ENCODE data around the gene S100A14. TPM values are rescaled to one million over a fixed set of nuclear protein-coding genes. Genes with fewer than 3 reads are reported as not detected.

S100A14 gene
- polyA plus RNA-seq, 2 of the 4 experiments (the other 2 are of a cell fraction), result 0.21 TPM

GRCh38 chr1:153599847-153600246 lies 16.3 kb downstream of the S100A14 start:
- WGBS (ENCODE audit: missing lambda C conversion rate), result 89% methylated on average over 7 of the region's 7 CpGs
- peaks cover 9% of the 10 kb centered on the region for H3K4me1 ChIP-seq
- H3K9me3 ChIP-seq, result no peaks in the 10 kb centered on the region
- POLR2A ChIA-PET, result no interaction called here
- FAIRE-seq (no peak), DNase-seq (ENCODE audit: low read depth in 1 of 2, low spot score in 1 of 2) (no peak), ATAC-seq (no peak)
- no peak overlapping the region for H3K4me2 ChIP-seq
- no peak for TF ChIP-seq MAZ (IDR thresholded peaks at IDR 0.05; ENCODE audit: borderline replicate concordance, low read depth, low read length)
- TF ChIP-seq POLR2A (IDR thresholded peaks at IDR 0.05; ENCODE audit: low read length), result no peak
- TF ChIP-seq MAFK (IDR thresholded peaks at IDR 0.05; ENCODE audit: partially characterized antibody), result no peak
- no peak for TF ChIP-seq CHD2 (IDR thresholded peaks at IDR 0.05; ENCODE audit: low read length, partially characterized antibody)
- TF ChIP-seq CHD4 (IDR thresholded peaks at IDR 0.05; ENCODE audit: borderline replicate concordance), result no peak
- no peak for TF ChIP-seq MAX (IDR thresholded peaks at IDR 0.05)
- no peak for TF ChIP-seq EHMT2 (IDR thresholded peaks at IDR 0.05; ENCODE audit: low read depth)
- no peak for TF ChIP-seq JUN (IDR thresholded peaks at IDR 0.05)
- no peak for TF ChIP-seq ELK1 (IDR thresholded peaks at IDR 0.05; ENCODE audit: low read depth, low read length)
- TF ChIP-seq RARB (CRISPR knock-in tag; IDR thresholded peaks at IDR 0.05), result no peak
- TF ChIP-seq REST (IDR thresholded peaks at IDR 0.05), result no peak
- TF ChIP-seq HMGXB4 (CRISPR knock-in tag; IDR thresholded peaks at IDR 0.05; ENCODE audit: borderline replicate concordance), result no peak
- TF ChIP-seq JUNB (IDR thresholded peaks at IDR 0.05), result no peak
- H3K27ac ChIP-seq, result no peak overlapping the region
- CTCF ChIA-PET, result interaction anchor here (0.7 to 8.1 kb wide), 9 partner anchors 11 to 80 kb away, joined by 3 to 41 read pairs (median 3); partner anchors contain the start of gene S100A13
- no peak overlapping the region for H3K4me3 ChIP-seq

- 89% methylated on average over 7 of the region's 7 CpGs for WGBS (ENCODE audit: missing lambda C conversion rate)
- Histone ChIP-seq H3K4me1 (peaks cover 9% of the 10 kb centered on the region), H3K4me3 (no peak overlapping the region), H3K4me2 (no peak overlapping the region), H3K9me3 (no peaks in the 10 kb centered on the region), H3K27ac (no peak overlapping the region)
- ChIA-PET POLR2A (interaction anchor here (0.6 to 0.9 kb wide), 3 partner anchors 9 to 35 kb away, joined by 3 to 4 read pairs (median 3); partner anchors contain the start of genes CHTOP and S100A16), CTCF (interaction anchor here (0.9 to 8.1 kb wide), 9 partner anchors 9 to 79 kb away, joined by 3 to 41 read pairs (median 3); partner anchors contain the start of gene S100A13)
- FAIRE-seq (no peak), DNase-seq (ENCODE audit: low read depth in 1 of 2, low spot score in 1 of 2) (no peak), ATAC-seq (no peak; a peak in 2 of 6 replicates)
- TF ChIP-seq NFE2L2 (conservative IDR thresholded peaks at IDR 0.05; ENCODE audit: low read length), result no peak
- TF ChIP-seq NR3C1 (IDR thresholded peaks at IDR 0.05), result no peak
- no peak for TF ChIP-seq ELK1 (IDR thresholded peaks at IDR 0.05; ENCODE audit: low read depth, low read length)
- TF ChIP-seq REST (IDR thresholded peaks at IDR 0.05), result no peak
- TF ChIP-seq MAX (IDR thresholded peaks at IDR 0.05), result no peak
- TF ChIP-seq PHF8 (IDR thresholded peaks at IDR 0.05; ENCODE audit: borderline replicate concordance, low read depth), result no peak
- no peak for TF ChIP-seq ZNF302 (CRISPR knock-in tag; IDR thresholded peaks at IDR 0.05)
- TF ChIP-seq NPAS2 (CRISPR knock-in tag; IDR thresholded peaks at IDR 0.05; ENCODE audit: borderline replicate concordance), result no peak
Observed at GRCh38 chr1:153598309-153599172, 17.6 kb downstream of the S100A14 start.

Measured in A549 (cell line).